Stimulated activated memory B cell treated with anti-CD40 and anti-IgM and Interleukin-4, amounts not matched to agents 10 μg/mL and 1 μg/mL and 100 μg/mL, for 72 hours (primary cell): ENCODE data around the gene STC2.

Source experiments
- ATAC-seq: fragments of 150-1000 bp; cut with Tn5 transposase; 2 replicates; pipeline ENCODE4 v1.10.0; 2021
- H3K27ac Mint-ChIP-seq: one replicate; pipeline ENCODE4 v1.8.0; 2022; ENCODE audit warnings: mild to moderate bottlenecking, mixed read lengths
- H3K27me3 Mint-ChIP-seq: one replicate; pipeline ENCODE4 v1.8.0; 2022; ENCODE audit warnings: mixed read lengths
- H3K36me3 Mint-ChIP-seq: one replicate; pipeline ENCODE4 v1.8.0; 2022; ENCODE audit warnings: mixed read lengths
- H3K4me1 Mint-ChIP-seq: one replicate; pipeline ENCODE4 v1.8.0; 2022; ENCODE audit warnings: mixed read lengths
- H3K4me3 Mint-ChIP-seq: one replicate; pipeline ENCODE4 v1.8.0; 2022; ENCODE audit warnings: mild to moderate bottlenecking, moderate library complexity, mixed read lengths
- H3K9me3 Mint-ChIP-seq: one replicate; pipeline ENCODE4 v1.8.0; 2022; ENCODE audit warnings: mixed read lengths

STC2 gene

DNA sequence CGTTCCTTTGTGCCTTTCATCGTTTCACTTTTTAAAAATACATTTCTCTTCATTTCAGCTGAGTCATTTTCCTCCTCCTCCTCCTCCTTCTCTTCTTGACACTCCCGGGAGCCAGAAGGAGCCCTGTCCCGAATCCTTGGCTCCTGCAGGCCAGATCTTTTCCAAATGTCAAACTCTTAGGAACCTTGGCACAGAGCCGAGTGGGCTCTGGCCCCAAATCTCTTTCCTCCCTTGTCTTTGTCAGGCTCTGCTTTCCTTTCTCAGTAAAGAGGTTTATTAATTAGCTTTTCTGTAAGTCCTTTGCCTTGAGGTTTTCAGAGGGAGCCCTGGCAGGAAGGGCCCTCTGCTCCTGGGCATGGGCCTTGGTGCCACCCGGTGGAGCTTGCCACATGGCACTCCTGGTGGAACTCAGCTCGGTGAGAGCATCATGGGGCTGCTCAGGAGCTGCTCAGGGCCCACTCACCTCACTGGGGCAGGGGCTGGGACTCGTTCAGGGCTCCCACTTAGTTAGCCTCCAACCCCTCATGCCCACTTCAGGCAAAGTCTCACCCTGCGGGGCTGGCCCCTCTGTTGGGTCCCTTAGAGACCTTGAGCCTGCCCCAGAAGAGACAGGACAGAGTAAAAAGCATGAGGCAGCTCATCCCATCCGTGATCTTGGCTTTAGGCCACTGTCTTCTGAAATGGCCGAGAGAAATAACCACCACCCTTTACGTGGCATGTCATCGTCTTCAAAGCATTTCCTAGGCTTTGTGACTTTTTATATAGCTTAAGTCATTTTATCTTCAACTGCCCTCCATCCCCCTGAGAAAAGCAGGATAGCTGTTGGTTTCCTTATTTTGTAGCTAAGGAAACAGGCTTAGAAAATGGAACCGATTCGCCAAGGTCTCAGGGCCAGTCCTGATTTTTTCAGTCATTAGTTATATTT is 17.1 kb downstream of the STC2 start:
- Mint-ChIP-seq H3K9me3 (peaks cover 5% of the 10 kb centered on the region), H3K4me1 (no peaks in the 10 kb centered on the region), H3K27me3 (peaks cover 89% of the 10 kb centered on the region), H3K4me3 (no peak overlapping the region), H3K27ac (no peak overlapping the region), H3K36me3 (no peaks in the 10 kb centered on the region)
- no peak for ATAC-seq

DNA sequence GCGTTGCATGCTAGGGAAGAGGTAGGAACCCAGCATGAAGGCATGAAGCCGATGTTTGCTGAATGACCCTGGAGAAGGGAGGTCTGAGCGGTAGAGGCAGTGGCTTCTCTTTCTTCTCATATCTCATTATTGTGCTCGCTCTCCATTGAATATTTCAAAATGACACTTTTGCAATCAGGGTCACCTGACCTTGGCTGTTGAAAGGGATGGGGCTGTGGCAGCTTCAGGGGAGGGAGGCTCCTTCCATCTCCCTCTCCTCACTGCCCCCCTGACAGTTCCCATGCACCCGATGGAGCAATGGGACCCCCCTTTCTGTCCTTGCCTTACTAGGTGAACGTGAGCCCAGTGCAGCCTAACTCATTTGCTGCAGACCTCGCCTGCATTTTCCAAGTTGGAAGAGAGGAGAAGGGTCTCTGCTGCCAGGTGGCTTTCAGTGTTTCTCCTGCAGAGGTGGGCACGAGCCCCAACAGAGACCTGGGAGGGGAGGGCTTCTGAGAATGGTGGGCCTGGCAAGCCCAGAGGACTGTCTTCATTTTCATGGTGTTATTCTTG is 17.9 kb downstream of the STC2 start:
- H3K4me1 Mint-ChIP-seq = no peaks in the 10 kb centered on the region
- no peak for ATAC-seq

DNA sequence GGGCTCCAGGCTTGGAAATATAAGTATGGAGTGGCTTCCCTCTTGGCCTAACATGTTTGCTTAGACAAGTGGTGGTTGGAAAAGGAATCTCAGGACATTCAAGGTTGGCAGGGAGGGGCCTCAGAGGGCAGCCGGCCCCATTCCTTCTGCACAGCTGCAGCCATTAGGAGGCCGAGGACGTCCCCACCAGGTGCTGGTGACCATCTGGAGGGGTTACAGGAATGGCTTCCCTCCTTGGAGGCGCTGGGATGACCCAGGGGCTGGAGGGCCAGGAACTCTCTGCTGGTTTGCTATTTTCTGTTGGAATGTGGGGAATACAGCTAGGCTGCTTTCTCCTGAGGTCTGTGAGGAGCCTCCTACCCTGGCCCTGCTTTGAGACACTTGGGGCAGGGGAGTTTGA is 18.5 kb downstream of the STC2 start:
- ATAC-seq = no peak
- Mint-ChIP-seq H3K27ac (no peak overlapping the region), H3K4me3 (no peak overlapping the region), H3K36me3 (no peaks in the 10 kb centered on the region), H3K9me3 (peaks cover 5% of the 10 kb centered on the region), H3K4me1 (no peaks in the 10 kb centered on the region), H3K27me3 (peaks cover 76% of the 10 kb centered on the region)

More for the DNA sequence above, 17.9 kb downstream of the STC2 start:
- H3K36me3 Mint-ChIP-seq = no peaks in the 10 kb centered on the region
- peaks cover 5% of the 10 kb centered on the region for H3K9me3 Mint-ChIP-seq
- no peak overlapping the region for H3K27ac Mint-ChIP-seq
- peaks cover 81% of the 10 kb centered on the region for H3K27me3 Mint-ChIP-seq
- no peak overlapping the region for H3K4me3 Mint-ChIP-seq

DNA sequence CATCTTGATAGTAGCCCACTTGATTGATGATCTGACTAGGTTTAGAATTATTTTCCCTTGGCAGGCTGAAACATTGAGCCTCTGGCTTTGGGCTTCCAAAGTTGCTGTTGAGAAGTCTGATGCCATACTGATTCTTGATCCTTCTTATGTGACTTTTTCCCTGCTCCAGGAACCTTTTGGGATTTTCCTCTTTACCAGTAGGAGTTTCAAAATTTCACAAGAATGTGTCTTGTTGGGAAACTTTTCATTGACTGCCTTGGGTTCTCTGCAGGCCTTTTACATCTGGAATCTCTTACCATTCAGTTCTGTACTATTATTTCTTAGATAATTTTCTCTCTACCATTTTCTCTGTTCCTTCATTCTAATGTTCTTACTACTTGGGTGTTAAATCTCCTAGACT is 20.0 kb downstream of the STC2 start:
- Mint-ChIP-seq H3K27ac (no peak overlapping the region), H3K27me3 (peaks cover 65% of the 10 kb centered on the region), H3K36me3 (no peaks in the 10 kb centered on the region), H3K4me1 (no peaks in the 10 kb centered on the region), H3K4me3 (no peak overlapping the region), H3K9me3 (peaks cover 5% of the 10 kb centered on the region)
- ATAC-seq = no peak

DNA sequence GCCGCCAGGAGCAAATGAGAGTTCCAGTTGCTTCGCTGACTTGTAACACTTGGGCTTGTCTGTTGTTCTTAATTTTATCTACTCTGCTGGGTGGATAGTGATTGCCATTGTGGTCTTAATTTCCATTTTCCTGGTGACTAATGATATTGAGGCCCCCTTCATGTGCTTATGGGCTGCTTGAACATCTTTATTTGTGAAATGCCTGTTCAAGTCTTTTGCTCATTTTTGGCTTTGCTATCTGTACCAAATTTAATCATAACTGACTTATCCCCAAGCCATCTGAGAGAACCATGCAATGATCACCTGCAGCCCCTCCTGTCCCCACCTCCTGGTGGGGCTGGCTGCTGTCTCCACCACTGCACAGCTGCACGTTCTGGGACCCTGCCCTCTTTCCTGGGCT is 20.5 kb downstream of the STC2 start:
- H3K4me1 Mint-ChIP-seq = no peaks in the 10 kb centered on the region
- H3K36me3 Mint-ChIP-seq = no peaks in the 10 kb centered on the region
- H3K4me3 Mint-ChIP-seq = no peak overlapping the region
- no peak overlapping the region for H3K27ac Mint-ChIP-seq
- no peak for ATAC-seq
- H3K27me3 Mint-ChIP-seq = peaks cover 67% of the 10 kb centered on the region
- H3K9me3 Mint-ChIP-seq = peaks cover 5% of the 10 kb centered on the region

DNA sequence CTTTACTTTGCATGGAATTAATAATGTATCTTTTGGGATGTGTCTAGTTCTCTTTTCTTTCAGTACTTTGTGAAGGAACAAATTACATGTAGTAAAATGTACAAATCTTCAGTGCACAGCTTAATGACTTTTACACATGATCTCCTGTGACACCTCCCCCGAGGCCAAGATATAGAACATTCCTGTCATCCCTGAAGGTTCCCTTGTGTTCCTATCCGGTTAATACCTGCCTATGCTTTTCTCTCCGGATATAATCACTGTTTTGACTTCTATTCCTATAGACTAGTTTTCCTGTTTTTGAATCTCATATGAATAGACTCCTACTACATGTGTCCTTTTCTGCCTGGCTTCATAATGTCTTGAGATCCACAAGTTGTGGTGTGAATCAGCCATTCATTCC is 21.5 kb downstream of the STC2 start:
- Mint-ChIP-seq H3K36me3 (no peaks in the 10 kb centered on the region), H3K4me3 (no peak overlapping the region), H3K9me3 (peaks cover 5% of the 10 kb centered on the region), H3K27me3 (peaks cover 70% of the 10 kb centered on the region), H3K4me1 (no peaks in the 10 kb centered on the region), H3K27ac (no peak overlapping the region)
- ATAC-seq = no peak

DNA sequence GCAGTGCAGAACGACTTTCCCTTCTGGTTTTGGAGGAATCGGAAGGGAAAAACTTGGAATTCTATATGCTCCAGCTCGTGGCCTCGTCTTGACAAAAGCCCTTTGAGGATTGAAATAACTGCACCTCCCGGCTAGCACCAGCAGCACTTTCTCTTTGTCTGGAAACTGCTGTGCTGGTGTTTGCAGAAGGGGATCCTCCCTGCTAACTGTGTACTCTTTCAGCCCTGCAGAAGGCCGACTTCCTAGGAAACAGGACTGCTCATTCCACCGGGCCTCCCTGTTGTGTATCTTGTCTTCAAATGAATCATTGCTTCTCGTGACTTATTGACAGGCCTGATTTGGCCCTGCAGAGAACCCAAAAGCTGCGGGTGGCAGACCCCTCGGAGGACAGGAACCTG is 23.6 kb downstream of the STC2 start:
- Mint-ChIP-seq H3K4me1 (no peaks in the 10 kb centered on the region), H3K9me3 (peaks cover 5% of the 10 kb centered on the region), H3K27me3 (peaks cover 60% of the 10 kb centered on the region), H3K36me3 (no peaks in the 10 kb centered on the region), H3K27ac (no peak overlapping the region), H3K4me3 (no peak overlapping the region)
- no peak for ATAC-seq

DNA sequence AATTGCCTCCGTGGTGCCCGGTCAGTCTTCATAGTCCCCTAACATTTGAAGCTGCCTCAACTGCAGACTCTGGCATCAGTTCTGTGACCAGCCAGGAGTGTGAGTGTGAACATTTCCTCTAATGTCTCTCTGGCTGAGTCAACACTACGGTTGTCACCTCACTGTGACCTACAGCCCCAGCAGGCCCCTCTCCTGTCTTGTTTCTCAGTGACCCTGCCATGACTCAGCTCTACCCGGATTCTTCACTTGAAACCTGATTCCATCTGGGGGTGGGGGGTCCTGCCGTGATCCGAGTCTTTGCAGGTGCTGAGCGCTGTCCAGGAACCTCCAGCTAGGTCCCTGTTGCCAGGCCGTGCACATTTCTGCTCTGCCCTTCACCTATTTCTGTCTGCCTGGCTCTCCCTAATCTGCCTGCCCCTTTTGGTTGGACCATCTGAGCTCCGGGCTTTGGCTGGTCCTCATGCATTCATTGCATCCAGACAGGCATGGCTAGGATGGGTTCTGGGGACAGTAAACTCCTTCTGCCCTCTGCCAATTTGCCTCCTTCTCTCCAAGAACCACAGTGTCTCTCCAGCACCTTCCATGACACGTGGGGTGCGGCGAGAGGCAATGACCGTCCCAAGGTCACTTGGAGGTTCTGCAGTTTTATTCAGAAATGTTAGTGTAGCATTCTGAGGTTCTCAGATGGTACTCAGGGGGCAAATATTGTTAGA is 24.2 kb downstream of the STC2 start:
- peaks cover 5% of the 10 kb centered on the region for H3K9me3 Mint-ChIP-seq
- H3K27me3 Mint-ChIP-seq = peaks cover 54% of the 10 kb centered on the region
- no peaks in the 10 kb centered on the region for H3K36me3 Mint-ChIP-seq
- H3K4me3 Mint-ChIP-seq = no peak overlapping the region
- H3K4me1 Mint-ChIP-seq = no peaks in the 10 kb centered on the region
- no peak overlapping the region for H3K27ac Mint-ChIP-seq
- no peak for ATAC-seq

DNA sequence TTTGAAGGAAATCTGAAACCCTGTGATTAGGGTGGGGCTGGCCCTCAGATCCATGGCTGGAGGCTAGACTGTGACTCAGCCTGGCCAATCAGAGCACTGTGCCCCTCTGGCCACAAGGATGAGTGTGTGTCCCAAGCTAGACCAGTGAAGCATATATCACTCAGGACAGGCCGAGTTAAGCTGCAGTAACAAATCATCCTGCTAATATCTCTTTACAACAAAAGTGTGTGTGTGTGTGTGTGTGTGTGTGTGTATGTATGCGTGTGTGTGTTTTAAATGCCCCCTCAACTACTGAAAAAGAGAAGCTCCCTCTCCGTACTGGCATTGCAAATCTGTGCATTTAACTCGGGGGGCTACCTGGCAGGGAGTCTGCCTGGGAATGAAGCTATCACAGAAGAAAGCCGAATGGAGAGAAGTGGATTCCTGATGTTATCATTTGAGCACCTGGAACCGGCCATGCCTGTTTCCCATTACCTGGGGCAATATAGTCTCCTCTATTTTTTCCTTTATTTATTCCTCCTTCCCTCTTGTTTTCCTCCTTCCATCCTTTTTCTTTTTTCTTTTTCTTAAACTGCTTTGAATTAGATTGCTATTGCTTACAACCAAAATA is 25.6 kb downstream of the STC2 start:
- H3K27me3 Mint-ChIP-seq = peaks cover 41% of the 10 kb centered on the region
- no peaks in the 10 kb centered on the region for H3K36me3 Mint-ChIP-seq
- no peak overlapping the region for H3K4me3 Mint-ChIP-seq
- no peaks in the 10 kb centered on the region for H3K4me1 Mint-ChIP-seq
- H3K9me3 Mint-ChIP-seq = no peaks in the 10 kb centered on the region
- H3K27ac Mint-ChIP-seq = no peak overlapping the region
- ATAC-seq = no peak

DNA sequence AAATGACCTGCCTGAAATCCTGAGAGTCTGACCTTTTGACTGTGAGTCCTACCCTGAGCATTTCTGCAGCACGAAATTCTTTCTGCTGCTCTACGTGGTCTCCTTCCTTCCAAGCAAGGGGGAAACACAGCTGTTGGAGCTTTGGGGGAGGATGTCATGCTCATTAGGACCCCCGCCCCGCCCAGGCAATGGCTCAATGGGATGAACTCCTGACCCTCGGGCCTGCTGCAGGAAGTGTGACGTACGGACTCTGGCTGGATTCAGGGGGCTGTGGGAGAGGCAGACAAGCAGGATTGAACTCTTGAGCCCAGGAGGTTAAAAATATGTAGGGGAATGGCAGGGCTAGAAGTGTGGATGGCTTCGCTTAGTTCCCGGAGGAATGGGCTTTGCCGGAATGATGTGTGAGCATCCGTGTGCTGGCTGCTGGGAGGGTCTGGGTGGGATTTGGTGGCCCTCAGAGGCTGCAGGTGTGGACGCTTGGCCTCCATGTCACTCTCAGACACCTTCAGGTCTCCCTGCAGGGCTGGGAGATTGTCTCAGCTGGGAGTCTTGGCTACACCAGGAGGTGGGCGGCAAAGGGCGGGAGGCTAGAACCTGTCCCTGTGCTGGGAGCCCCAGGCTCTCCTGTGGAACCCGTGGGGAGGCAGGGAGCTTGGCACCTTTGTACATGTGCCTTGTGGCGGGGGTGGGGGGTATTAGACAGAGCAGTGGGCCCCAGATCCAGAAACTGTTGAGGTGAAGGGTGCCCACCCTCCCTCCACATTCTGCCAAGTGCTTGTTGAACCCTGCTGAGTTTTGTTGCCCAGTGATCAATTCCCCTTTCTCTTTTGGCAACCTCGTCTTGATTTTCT is 26.3 kb downstream of the STC2 start:
- Mint-ChIP-seq H3K4me1 (no peaks in the 10 kb centered on the region), H3K4me3 (no peak overlapping the region), H3K36me3 (no peaks in the 10 kb centered on the region), H3K27ac (no peak overlapping the region), H3K27me3 (peaks cover 46% of the 10 kb centered on the region), H3K9me3 (no peaks in the 10 kb centered on the region)
- no peak for ATAC-seq

DNA sequence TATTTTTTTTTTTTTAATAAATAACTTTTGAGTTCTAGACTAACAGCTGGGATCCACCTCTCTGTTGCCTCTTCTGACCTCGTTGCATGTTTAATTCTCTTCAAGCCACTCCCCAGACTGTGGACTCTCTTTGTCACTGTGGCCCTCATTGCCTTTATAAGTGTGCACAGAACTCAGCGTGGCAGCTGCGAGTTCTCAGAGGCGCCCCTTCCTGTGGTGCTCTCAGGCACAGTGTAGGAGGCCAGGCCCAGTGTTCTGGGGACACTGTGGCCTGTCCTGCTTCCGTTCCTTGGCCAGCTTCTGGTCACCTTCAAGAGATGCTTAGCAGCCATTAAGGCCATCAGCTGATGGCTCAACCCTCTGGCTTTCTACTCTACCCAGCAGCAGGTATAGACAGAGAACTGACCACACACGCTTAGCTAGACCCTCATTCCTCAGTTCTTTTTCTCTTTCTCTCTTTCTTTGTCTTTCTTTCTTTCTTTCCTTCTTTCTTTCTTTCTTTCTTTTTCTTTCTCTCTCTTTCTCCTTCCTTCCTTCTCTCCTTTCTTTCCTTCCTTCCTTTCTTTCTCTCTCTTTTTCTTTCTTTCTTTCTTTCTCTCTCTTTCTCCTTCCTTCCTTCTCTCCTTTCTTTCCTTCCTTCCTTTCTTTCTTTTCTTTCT is 27.7 kb downstream of the STC2 start:
- Mint-ChIP-seq H3K36me3 (no peaks in the 10 kb centered on the region), H3K27ac (no peak overlapping the region), H3K9me3 (no peaks in the 10 kb centered on the region), H3K4me3 (no peak overlapping the region), H3K27me3 (peaks cover 38% of the 10 kb centered on the region), H3K4me1 (no peaks in the 10 kb centered on the region)
- ATAC-seq = no peak

DNA sequence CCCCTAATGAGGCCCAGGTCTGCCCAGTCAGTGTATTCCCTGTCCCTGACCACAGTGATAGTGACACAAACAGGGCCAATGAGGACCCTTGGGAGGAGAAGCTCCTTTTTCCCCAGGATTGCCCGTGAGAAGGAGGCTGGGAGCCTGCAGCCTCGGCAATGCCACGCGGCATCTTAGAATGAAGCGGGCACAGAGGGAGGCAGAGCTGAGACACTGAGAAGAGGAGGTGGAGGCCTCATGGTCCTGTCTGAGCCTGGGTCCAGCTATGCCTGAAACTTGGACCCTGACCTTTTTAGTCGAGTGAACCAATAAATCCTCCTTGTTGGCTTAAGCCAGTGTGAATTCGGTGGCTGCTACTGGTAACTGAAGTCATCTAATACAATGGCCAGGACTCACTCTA is 28.4 kb downstream of the STC2 start:
- Mint-ChIP-seq H3K27me3 (peaks cover 41% of the 10 kb centered on the region), H3K9me3 (no peaks in the 10 kb centered on the region), H3K36me3 (no peaks in the 10 kb centered on the region), H3K27ac (no peak overlapping the region), H3K4me3 (no peak overlapping the region), H3K4me1 (peaks cover under 1% of the 10 kb centered on the region)
- no peak for ATAC-seq

DNA sequence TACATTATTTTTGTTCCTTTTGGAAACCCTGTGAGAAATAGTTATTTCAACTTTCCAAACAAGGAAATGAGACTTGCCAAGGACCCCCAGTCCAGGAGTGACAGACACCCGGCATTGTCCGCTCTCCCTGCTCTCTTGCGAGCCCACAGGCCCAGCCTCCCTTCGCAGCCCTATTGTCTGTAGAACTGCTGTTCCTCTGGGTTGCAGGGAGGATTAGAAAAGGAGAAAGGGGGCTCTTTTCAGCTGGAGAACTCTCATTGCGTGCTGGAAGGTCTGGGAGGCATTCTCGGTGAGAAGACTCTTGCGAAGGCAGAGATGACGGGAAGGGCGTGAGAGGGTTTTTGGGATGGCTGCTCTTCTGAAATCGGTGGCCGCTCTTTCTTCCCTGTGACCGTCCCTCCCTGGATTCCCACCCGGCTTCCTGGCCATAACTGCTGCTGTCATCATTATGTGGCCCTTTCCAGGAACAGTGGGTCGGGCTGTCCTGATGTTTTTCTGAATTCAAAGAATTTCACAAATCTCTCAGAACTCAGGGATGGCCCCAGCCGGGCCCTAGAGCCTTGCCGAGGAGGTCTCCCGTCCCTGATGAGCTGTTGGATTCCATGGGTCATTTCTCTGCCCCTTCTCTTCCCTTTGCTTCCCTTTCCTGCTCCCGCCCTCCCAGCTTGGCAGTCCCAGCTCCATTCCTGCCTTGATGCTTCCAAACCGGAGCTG is 29.8 kb downstream of the STC2 start:
- no peak overlapping the region for H3K27ac Mint-ChIP-seq
- H3K4me3 Mint-ChIP-seq = no peak overlapping the region
- H3K9me3 Mint-ChIP-seq = no peaks in the 10 kb centered on the region
- peaks cover 52% of the 10 kb centered on the region for H3K27me3 Mint-ChIP-seq
- H3K4me1 Mint-ChIP-seq = peaks cover 13% of the 10 kb centered on the region
- ATAC-seq = no peak
- no peaks in the 10 kb centered on the region for H3K36me3 Mint-ChIP-seq

DNA sequence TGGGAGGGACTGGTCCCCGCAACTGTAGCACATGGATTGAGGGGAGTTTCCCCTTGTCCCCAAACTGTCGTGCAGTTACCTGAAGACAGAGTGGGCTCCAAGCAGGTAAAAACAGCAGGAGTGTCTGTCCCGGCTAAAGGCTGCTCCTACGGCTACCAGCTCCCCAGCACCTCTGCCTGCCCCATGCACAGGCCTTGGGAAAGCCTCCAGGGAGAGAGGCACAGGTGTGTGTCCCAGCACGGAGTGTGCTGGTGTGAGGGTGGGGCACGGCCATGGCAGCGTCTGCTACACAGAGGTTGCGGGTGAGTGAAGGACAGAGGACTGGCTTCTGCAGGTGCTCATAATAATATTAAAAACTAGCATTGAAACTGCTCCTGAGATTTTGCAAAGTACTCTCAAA is 30.4 kb downstream of the STC2 start:
- Mint-ChIP-seq H3K27ac (no peak overlapping the region), H3K9me3 (no peaks in the 10 kb centered on the region), H3K27me3 (peaks cover 49% of the 10 kb centered on the region), H3K4me1 (peaks cover 13% of the 10 kb centered on the region), H3K36me3 (no peaks in the 10 kb centered on the region), H3K4me3 (no peak overlapping the region)
- no peak for ATAC-seq
